NCI-H524 treated with DMSO at 0.1 percent for 48 hours (cell line): ENCODE measurements around the gene IRAK4.
A peak's percentile ranks its signal among the peaks of the same experiment; 100 is the strongest.

Experiments used
- DNase-seq: peaks from one replicate; lab custom pipeline; 2025; lab: John Stamatoyannopoulos, UW

Gene IRAK4

DNA sequence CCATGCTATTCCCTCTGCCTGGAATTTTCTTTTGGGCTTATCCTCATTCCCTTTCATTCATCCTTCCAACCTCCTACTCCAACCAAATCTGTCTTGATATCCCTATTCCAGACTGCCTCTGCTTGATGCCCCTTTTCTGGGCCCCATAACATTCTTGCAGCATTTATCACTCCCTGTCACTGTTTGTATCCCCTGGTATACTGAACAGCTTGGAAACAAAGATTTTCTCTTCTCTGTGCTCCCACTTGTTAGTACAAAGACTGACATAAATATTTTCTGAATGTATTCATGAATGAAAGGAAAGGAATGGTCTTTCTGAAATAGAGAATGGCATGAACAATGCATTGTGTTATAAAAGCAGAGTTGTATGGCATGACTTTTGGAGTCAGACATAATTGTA is 7.5 kb downstream of the IRAK4 start:
- no peak for DNase-seq

DNA sequence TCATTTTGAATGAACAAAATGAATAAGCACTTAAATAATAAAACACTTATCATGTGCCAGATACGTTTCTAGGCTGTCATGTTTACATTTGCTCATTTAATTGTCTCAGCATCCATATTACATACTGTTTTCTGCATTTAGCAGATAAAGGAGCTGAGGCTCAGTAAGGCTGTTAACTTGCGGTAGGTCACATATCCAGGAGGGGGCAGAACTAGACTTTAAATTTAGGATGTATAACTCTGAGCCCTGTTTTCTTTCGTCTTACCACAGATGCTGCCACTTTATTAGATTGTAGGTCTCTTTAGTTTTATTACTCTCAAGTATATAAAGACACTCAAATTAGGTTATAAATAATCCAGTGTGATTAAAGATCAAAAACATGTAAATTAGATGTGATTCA is 17.7 kb downstream of the IRAK4 start:
- no peak for DNase-seq

- DNase-seq = no peak
Measured at GRCh38 chr12:43786899-43787693, 28.3 kb downstream of the IRAK4 start.

DNA sequence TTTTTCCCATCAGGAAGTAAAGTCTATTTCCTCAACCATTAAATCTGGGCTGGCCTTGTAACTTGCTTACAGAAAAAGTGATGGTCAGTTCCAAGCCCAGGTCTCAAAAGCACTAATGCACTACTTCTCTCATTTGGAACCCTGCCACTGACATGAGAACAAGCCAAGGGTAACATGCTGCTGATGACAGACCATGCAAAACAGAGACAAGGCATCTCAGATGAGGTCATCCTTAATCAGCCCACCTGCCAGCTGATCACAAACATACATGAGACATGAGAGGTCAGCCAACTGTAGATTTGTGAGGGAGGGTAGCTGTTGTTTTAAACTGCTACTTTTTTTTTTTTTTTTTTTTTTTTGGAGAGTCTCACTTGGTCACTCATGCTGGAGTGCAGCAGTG is 31.2 kb downstream of the IRAK4 start:
- DNase-seq = no peak

DNA sequence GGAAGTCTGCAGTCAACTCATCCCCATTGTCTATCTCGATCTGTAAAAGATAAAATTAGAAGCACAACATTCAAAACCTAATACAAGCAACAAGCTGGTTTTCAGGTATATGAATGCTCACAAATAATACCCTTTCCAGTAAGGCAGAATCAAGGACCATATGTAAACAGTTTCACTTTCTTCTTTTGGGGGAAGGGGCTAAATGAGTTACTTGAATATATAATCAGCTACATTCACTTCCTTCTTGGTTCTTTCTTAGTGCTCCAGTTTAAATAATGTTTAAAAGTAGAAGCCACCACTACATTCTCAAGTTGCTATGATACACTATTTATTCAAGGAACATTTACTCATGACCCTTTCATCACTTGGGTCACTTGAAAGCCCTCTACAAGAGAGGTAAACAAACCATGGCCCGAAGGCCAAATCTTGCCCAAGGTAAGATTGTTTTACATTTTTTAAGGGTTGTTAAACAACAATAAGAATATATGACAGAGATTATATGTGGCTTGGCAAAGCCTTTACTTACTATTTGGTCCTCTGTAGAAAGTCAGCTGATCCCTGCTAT is 37.0 kb downstream of the IRAK4 start:
- no peak for DNase-seq

DNA sequence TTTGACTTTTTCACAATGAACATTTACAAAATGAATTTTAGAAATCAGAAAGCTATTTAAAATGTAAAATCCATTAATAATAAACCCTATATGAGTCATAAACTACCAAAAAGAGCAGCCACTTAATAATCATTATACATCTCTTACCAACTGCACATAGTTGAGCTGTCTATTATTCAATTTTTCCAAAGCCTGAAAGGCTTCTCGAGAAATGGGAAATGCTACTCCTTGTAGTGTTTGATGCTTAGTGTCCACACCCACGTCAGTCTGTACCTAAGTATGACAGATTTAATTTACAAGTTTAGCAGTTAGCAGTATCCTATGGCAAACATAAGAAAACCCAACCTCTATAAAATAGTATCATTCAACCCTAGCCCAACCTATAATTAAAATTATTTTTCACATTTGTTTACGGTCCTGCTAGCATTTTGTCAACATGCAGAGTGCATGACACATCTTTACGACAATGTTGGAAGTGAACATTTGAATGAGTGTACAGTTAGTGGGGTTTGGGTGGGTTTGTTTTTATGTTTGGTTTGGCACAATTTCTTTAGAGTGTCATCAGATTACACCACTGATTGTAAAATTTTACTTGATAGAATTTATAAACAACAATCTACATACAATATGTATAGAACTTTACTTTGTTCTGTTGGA is 38.9 kb downstream of the IRAK4 start:
- DNase-seq = no peak

DNA sequence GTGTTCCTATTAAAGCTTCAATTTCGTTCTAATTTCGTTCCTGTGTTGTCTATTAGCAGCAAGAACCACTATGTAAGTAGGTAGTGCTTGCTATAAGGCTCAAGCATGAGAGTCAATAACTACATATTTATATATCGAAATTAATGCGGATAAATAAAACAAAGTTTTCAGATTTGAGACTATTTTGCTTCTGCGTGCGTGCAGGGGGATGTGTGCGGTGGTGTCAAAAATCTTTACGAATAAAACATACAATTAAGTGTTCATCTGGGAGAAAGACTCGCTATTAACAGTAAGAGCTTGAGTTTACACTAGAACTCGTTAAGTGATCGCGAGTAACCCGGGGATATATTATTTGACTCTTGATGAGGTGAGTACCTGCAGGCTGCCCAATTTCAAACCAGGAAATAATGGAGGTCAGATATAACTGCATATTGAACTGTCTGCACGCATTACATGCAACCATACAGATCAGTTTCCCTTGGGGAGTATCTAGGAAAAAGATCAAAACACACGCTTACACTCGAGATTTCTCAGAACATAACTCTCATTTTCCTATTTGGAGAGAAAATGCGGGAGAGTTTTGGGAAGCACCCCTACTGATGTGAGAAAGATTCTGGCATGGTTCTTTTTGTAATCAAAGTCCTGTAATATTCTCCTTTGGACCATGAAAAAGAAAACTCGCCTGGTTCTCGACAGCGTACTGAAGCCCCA is 46.6 kb downstream of the IRAK4 start:
- DNase-seq = no peak

- DNase-seq = peak; percentile 20
Measured at GRCh38 chr12:43805860-43806736, 47.3 kb downstream of the IRAK4 start, which contains the start of gene TWF1. Gene TWF1 (minus strand): TSS chr12:43806317. CDS start chr12:43806245, 72 bp downstream.

DNA sequence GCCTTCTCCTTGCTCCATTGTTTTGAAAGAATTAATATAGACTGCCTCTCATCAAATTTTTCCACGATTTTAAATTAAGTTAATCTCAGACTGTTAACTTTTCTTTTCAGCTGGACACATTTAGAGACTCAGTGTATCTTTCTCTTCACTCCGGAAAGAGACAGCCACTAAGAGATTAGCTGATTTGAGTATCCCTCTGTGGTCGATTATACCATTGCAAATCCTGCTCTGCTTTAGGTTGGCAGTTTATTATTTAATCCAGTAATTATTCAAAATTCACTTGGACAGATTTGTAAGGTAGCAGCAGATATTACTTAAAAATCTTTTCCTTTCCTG is 48.0 kb downstream of the IRAK4 start:
- DNase-seq = no peak

- no peak for DNase-seq
Measured at GRCh38 chr12:43807386-43807785, 48.6 kb downstream of the IRAK4 start.

DNA sequence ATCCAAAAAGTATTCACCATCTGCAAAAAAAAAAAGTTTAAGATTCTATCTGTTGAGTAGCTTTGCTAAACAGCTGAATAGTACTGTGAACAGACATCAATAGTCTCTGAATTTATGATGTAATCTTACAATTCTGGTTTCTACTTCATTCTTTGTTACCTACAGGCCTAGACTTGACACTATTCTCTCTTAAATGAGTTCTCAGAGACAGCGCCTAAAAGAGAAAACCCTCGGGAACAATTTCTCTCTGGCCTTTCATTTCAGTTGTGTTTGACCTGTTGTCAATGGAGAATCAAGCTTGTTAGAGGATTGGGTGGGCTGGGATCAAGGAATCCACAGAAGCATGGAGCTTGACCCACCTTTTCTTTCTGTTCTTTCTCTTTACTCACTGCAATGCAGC is 53.3 kb downstream of the IRAK4 start:
- DNase-seq = no peak

DNA sequence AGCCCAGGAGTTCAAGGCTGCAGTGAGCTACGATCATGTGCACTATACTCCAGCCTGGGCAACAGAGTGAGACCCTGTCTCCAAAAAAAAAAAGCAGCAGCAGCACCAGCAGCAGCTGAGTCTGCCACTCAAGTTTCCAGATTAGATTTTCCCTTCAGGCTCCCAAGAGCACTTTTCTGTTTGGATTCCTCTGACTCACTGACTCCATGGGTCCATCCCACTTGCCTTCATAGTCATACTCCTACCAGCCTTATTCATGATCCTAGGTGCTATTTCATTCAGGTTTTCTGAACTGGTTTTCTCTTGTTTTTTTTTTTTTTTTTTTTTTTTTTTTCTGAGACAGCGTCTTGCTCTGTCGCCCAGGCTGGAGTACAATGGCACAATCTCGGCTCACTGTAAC is 54.2 kb downstream of the IRAK4 start:
- DNase-seq = no peak

DNA sequence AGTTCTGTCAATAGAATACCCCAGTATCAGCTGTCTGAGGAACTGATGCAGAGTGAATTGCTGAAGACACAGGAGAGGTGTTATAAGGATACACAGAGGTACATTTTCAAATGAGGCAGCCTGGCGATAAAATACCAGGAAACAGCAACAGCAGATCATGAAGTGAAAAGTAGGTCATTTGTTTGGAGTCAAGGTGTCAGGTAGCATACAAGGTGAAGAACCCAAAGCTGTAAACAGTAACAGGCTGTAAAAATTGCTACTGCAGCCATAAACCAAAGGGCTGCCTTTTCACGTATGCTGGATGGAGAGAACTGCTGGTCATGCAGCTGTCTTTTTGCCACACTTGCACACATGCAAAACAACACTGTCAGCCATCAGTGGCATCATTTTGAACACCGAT is 56.7 kb downstream of the IRAK4 start:
- no peak for DNase-seq

GRCh38 chr12:43816168-43816567 is 57.4 kb downstream of the IRAK4 start:
- no peak for DNase-seq

GRCh38 chr12:43824207-43824775 is 65.5 kb downstream of the IRAK4 start:
- no peak for DNase-seq

GRCh38 chr12:43826681-43827080 is 67.9 kb downstream of the IRAK4 start:
- DNase-seq = no peak

- no peak for DNase-seq
Measured at GRCh38 chr12:43827093-43827492, 68.3 kb downstream of the IRAK4 start.

GRCh38 chr12:43832463-43833168 is 73.9 kb downstream of the IRAK4 start:
- DNase-seq = no peak

GRCh38 chr12:43835264-43835655 is 76.5 kb downstream of the IRAK4 start:
- DNase-seq = no peak

GRCh38 chr12:43835656-43836474 is 77.1 kb downstream of the IRAK4 start, which contains the start of gene TMEM117:
Gene TMEM117 (plus strand): TSS chr12:43836081.
- DNase-seq = no peak
